Activated T-cell treated with anti-CD3 and anti-CD28 coated beads, Interleukin-2, amount 50 U/mL, for 72 hours (primary cell): Measurements from ENCODE around the gene EPB41L2. TPM values are rescaled to one million over a fixed set of nuclear protein-coding genes. Genes with fewer than 3 reads are reported as not detected.

Experiments
- ATAC-seq, 2 donors: fragments of 150-1000 bp; cut with Tn5 transposase; replicated peaks in 1 of 2; 2 replicates each; pipeline ENCODE4 v1.10.0; 2021; ENCODE audit warnings: moderate library complexity in 2 of 2, mild to moderate bottlenecking in 1 of 2
- DNase-seq, 2 donors: peaks; one replicate each; pipeline ENCODE4 v3.0.0; 2021 to 2022; ENCODE audit warnings: mixed read lengths in 1 of 2
- H3K27ac Mint-ChIP-seq: one replicate; pipeline ENCODE4 v1.8.0; 2022; ENCODE audit warnings: mild to moderate bottlenecking, moderate library complexity, mixed read lengths
- H3K27me3 Mint-ChIP-seq: one replicate; pipeline ENCODE4 v1.8.0; 2022; ENCODE audit warnings: low read depth, mixed read lengths
- H3K36me3 Mint-ChIP-seq, 2 donors: one replicate each; pipeline ENCODE4 v1.8.0; 2022; ENCODE audit warnings: mixed read lengths in 2 of 2, mild to moderate bottlenecking in 1 of 2; ENCODE audit not compliant: insufficient read depth in 2 of 2
- H3K4me1 Mint-ChIP-seq: one replicate; pipeline ENCODE4 v1.8.0; 2022; ENCODE audit warnings: low read depth, mixed read lengths
- H3K4me3 Mint-ChIP-seq, 2 donors: one replicate each; pipeline ENCODE4 v1.8.0; 2022; ENCODE audit warnings: mild to moderate bottlenecking in 2 of 2, mixed read lengths in 2 of 2, moderate library complexity in 2 of 2
- H3K9me3 Mint-ChIP-seq, 2 donors: one replicate each; pipeline ENCODE4 v1.8.0; 2022; ENCODE audit warnings: mixed read lengths in 2 of 2
- total RNA-seq, 2 donors: library from RNA; stranded (reverse); gene quantifications; one replicate each; pipeline ENCODE4 v1.2.3, GENCODE V29; 2022

The EPB41L2 gene
- total RNA-seq, 2 donors from 2014 or later = 17.5 to 27.4 TPM

GRCh38 chr6:130908188-130908587 lies 154.9 kb downstream of the EPB41L2 start:
- no peaks in the 10 kb centered on the region for H3K9me3 Mint-ChIP-seq
- H3K36me3 Mint-ChIP-seq = peaks cover 2 to 3% of the 10 kb centered on the region in 2 donors
- no peaks in the 10 kb centered on the region for H3K27me3 Mint-ChIP-seq
- ATAC-seq = no peak
- no peak overlapping the region for H3K27ac Mint-ChIP-seq
- H3K4me1 Mint-ChIP-seq = peaks cover 8% of the 10 kb centered on the region
- no peak overlapping the region for H3K4me3 Mint-ChIP-seq
- no peak for DNase-seq

GRCh38 chr6:130907687-130908086 lies 155.4 kb downstream of the EPB41L2 start:
- ATAC-seq = no peak
- Mint-ChIP-seq H3K27ac (no peak overlapping the region), H3K27me3 (no peaks in the 10 kb centered on the region)

GRCh38 chr6:130906736-130907381 lies 156.2 kb downstream of the EPB41L2 start:
- H3K4me3 Mint-ChIP-seq = no peak overlapping the region
- ATAC-seq = peak in 1 of 2 donors; percentile 36
- DNase-seq = no peak

More at GRCh38 chr6:130907687-130908086, 155.4 kb downstream of the EPB41L2 start:
- peaks cover 3% of the 10 kb centered on the region for H3K4me1 Mint-ChIP-seq
- no peaks in the 10 kb centered on the region for H3K9me3 Mint-ChIP-seq
- DNase-seq = no peak
- H3K4me3 Mint-ChIP-seq = no peak overlapping the region
- H3K36me3 Mint-ChIP-seq = peaks cover 2 to 3% of the 10 kb centered on the region in 2 donors

GRCh38 chr6:130903602-130904001 lies 159.4 kb downstream of the EPB41L2 start:
- no peaks in the 10 kb centered on the region for H3K27me3 Mint-ChIP-seq
- H3K4me1 Mint-ChIP-seq = no peaks in the 10 kb centered on the region

More at GRCh38 chr6:130906736-130907381, 156.2 kb downstream of the EPB41L2 start:
- Mint-ChIP-seq H3K27me3 (no peaks in the 10 kb centered on the region), H3K36me3 (peaks cover 2 to 3% of the 10 kb centered on the region in 2 donors), H3K4me1 (no peaks in the 10 kb centered on the region), H3K9me3 (no peaks in the 10 kb centered on the region), H3K27ac (no peak overlapping the region)

GRCh38 chr6:130903007-130903406 lies 160.0 kb downstream of the EPB41L2 start:
- no peaks in the 10 kb centered on the region for H3K27me3 Mint-ChIP-seq

More at GRCh38 chr6:130903602-130904001, 159.4 kb downstream of the EPB41L2 start:
- no peaks in the 10 kb centered on the region for H3K9me3 Mint-ChIP-seq
- no peaks in the 10 kb centered on the region for H3K36me3 Mint-ChIP-seq
- no peak overlapping the region for H3K27ac Mint-ChIP-seq
- ATAC-seq = no peak
- DNase-seq = no peak
- H3K4me3 Mint-ChIP-seq = no peak overlapping the region

GRCh38 chr6:130900913-130901312 lies 162.1 kb downstream of the EPB41L2 start:
- DNase-seq (no peak), ATAC-seq (no peak)
- H3K4me1 Mint-ChIP-seq = no peaks in the 10 kb centered on the region
- H3K36me3 Mint-ChIP-seq = no peaks in the 10 kb centered on the region
- no peaks in the 10 kb centered on the region for H3K27me3 Mint-ChIP-seq
- no peak overlapping the region for H3K4me3 Mint-ChIP-seq
- no peak overlapping the region for H3K27ac Mint-ChIP-seq
- no peaks in the 10 kb centered on the region for H3K9me3 Mint-ChIP-seq

More at GRCh38 chr6:130903007-130903406, 160.0 kb downstream of the EPB41L2 start:
- DNase-seq (no peak), ATAC-seq (no peak)
- H3K4me1 Mint-ChIP-seq = no peaks in the 10 kb centered on the region
- no peak overlapping the region for H3K27ac Mint-ChIP-seq
- no peaks in the 10 kb centered on the region for H3K36me3 Mint-ChIP-seq
- H3K4me3 Mint-ChIP-seq = no peak overlapping the region
- H3K9me3 Mint-ChIP-seq = no peaks in the 10 kb centered on the region

GRCh38 chr6:130896249-130896648 lies 166.8 kb downstream of the EPB41L2 start:
- H3K4me1 Mint-ChIP-seq = no peaks in the 10 kb centered on the region
- H3K4me3 Mint-ChIP-seq = no peak overlapping the region
- H3K36me3 Mint-ChIP-seq = no peaks in the 10 kb centered on the region
- ATAC-seq = no peak
- H3K27me3 Mint-ChIP-seq = no peaks in the 10 kb centered on the region
- no peak overlapping the region for H3K27ac Mint-ChIP-seq
- H3K9me3 Mint-ChIP-seq = no peaks in the 10 kb centered on the region
- DNase-seq = no peak

- H3K9me3 Mint-ChIP-seq = no peaks in the 10 kb centered on the region
- H3K27me3 Mint-ChIP-seq = no peaks in the 10 kb centered on the region
- no peaks in the 10 kb centered on the region for H3K4me1 Mint-ChIP-seq
- no peak for DNase-seq
- no peak overlapping the region for H3K4me3 Mint-ChIP-seq
- no peak overlapping the region for H3K27ac Mint-ChIP-seq
- no peaks in the 10 kb centered on the region for H3K36me3 Mint-ChIP-seq
- ATAC-seq = no peak
Observed at GRCh38 chr6:130895516-130895915, 167.5 kb downstream of the EPB41L2 start.

GRCh38 chr6:130893766-130894165 lies 169.3 kb downstream of the EPB41L2 start:
- Mint-ChIP-seq H3K4me3 (no peak overlapping the region), H3K4me1 (no peaks in the 10 kb centered on the region), H3K36me3 (no peaks in the 10 kb centered on the region), H3K27ac (no peak overlapping the region), H3K9me3 (no peaks in the 10 kb centered on the region), H3K27me3 (no peaks in the 10 kb centered on the region)
- ATAC-seq (no peak), DNase-seq (no peak)

GRCh38 chr6:130893277-130893676 lies 169.8 kb downstream of the EPB41L2 start:
- H3K36me3 Mint-ChIP-seq = no peaks in the 10 kb centered on the region
- H3K9me3 Mint-ChIP-seq = no peaks in the 10 kb centered on the region
- ATAC-seq (no peak), DNase-seq (no peak)
- H3K27ac Mint-ChIP-seq = no peak overlapping the region
- no peak overlapping the region for H3K4me3 Mint-ChIP-seq
- no peaks in the 10 kb centered on the region for H3K4me1 Mint-ChIP-seq
- H3K27me3 Mint-ChIP-seq = no peaks in the 10 kb centered on the region

- no peak overlapping the region for H3K4me3 Mint-ChIP-seq
- DNase-seq (no peak), ATAC-seq (no peak)
- H3K9me3 Mint-ChIP-seq = no peaks in the 10 kb centered on the region
- H3K36me3 Mint-ChIP-seq = no peaks in the 10 kb centered on the region
- H3K27ac Mint-ChIP-seq = no peak overlapping the region
- no peaks in the 10 kb centered on the region for H3K4me1 Mint-ChIP-seq
- no peaks in the 10 kb centered on the region for H3K27me3 Mint-ChIP-seq
Observed at GRCh38 chr6:130890521-130890971, 172.5 kb downstream of the EPB41L2 start.

GRCh38 chr6:130889423-130889822 lies 173.6 kb downstream of the EPB41L2 start:
- no peaks in the 10 kb centered on the region for H3K27me3 Mint-ChIP-seq
- ATAC-seq = no peak
- no peaks in the 10 kb centered on the region for H3K4me1 Mint-ChIP-seq

GRCh38 chr6:130888246-130888645 lies 174.8 kb downstream of the EPB41L2 start:
- Mint-ChIP-seq H3K4me1 (no peaks in the 10 kb centered on the region), H3K4me3 (no peak overlapping the region), H3K27me3 (no peaks in the 10 kb centered on the region), H3K27ac (no peak overlapping the region), H3K36me3 (no peaks in the 10 kb centered on the region), H3K9me3 (no peaks in the 10 kb centered on the region)
- no peak for DNase-seq
- no peak for ATAC-seq

More at GRCh38 chr6:130889423-130889822, 173.6 kb downstream of the EPB41L2 start:
- Mint-ChIP-seq H3K36me3 (no peaks in the 10 kb centered on the region), H3K9me3 (no peaks in the 10 kb centered on the region), H3K4me3 (no peak overlapping the region), H3K27ac (no peak overlapping the region)
- no peak for DNase-seq

GRCh38 chr6:130886966-130887365 lies 176.1 kb downstream of the EPB41L2 start:
- H3K36me3 Mint-ChIP-seq = no peaks in the 10 kb centered on the region
- no peak overlapping the region for H3K27ac Mint-ChIP-seq
- no peaks in the 10 kb centered on the region for H3K27me3 Mint-ChIP-seq
- ATAC-seq = no peak
- no peaks in the 10 kb centered on the region for H3K9me3 Mint-ChIP-seq
- no peak for DNase-seq
- H3K4me3 Mint-ChIP-seq = no peak overlapping the region
- H3K4me1 Mint-ChIP-seq = no peaks in the 10 kb centered on the region
